HG03103 (cell line): ENCODE measurements around the gene NR2F1-AS1.

Source experiments
- ATAC-seq: cut with Tn5 transposase; IDR thresholded peaks from one replicate; pipeline ENCODE4 v1.9.1; 2021; ENCODE audit warnings: low read depth; ENCODE audit not compliant: unreplicated experiment

The NR2F1-AS1 gene

GRCh38 chr5:93580927-93581445 lies at the start of gene NR2F1-AS1:
Gene NR2F1-AS1 (minus strand): TSS chr5:93581219.
- ATAC-seq: peak; percentile 29

- no peak for ATAC-seq
Measured at GRCh38 chr5:93626801-93627200, 45.8 kb upstream of the NR2F1-AS1 start.

- no peak for ATAC-seq
Measured at GRCh38 chr5:93623153-93623552, 42.1 kb upstream of the NR2F1-AS1 start.

GRCh38 chr5:93622240-93622885 lies 41.3 kb upstream of the NR2F1-AS1 start:
- no peak for ATAC-seq

- no peak for ATAC-seq
Measured at GRCh38 chr5:93621327-93621798, 40.3 kb upstream of the NR2F1-AS1 start.

- ATAC-seq: peak; percentile 96
Measured at GRCh38 chr5:93620487-93621326, 39.7 kb upstream of the NR2F1-AS1 start.

GRCh38 chr5:93616538-93617174 lies 35.6 kb upstream of the NR2F1-AS1 start:
- no peak for ATAC-seq

GRCh38 chr5:93612855-93613243 lies 31.8 kb upstream of the NR2F1-AS1 start:
- ATAC-seq: no peak

GRCh38 chr5:93611976-93612854 lies 31.2 kb upstream of the NR2F1-AS1 start:
- no peak for ATAC-seq

GRCh38 chr5:93611273-93611975 lies 30.4 kb upstream of the NR2F1-AS1 start:
- ATAC-seq: no peak

GRCh38 chr5:93610581-93611272 lies 29.7 kb upstream of the NR2F1-AS1 start:
- ATAC-seq: no peak

- ATAC-seq: no peak
Measured at GRCh38 chr5:93609762-93610161, 28.7 kb upstream of the NR2F1-AS1 start.

- ATAC-seq: no peak
Measured at GRCh38 chr5:93608855-93609254, 27.8 kb upstream of the NR2F1-AS1 start.

- peak; percentile 81 for ATAC-seq
Measured at GRCh38 chr5:93607367-93608258, 26.6 kb upstream of the NR2F1-AS1 start.

GRCh38 chr5:93606382-93606752 lies 25.3 kb upstream of the NR2F1-AS1 start:
- no peak for ATAC-seq

- no peak for ATAC-seq
Measured at GRCh38 chr5:93604644-93605515, 23.9 kb upstream of the NR2F1-AS1 start.
